ENCODE measurements around the gene GPR176. TPM values are rescaled to one million over a fixed set of nuclear protein-coding genes. Genes with fewer than 3 reads are reported as not detected.

The GPR176 gene
- polyA plus RNA-seq, 1 donor from 2014 or later = 8.3 TPM

GRCh38 chr15:39904115-39904514 lies 16.0 kb downstream of the GPR176 start:
- Histone ChIP-seq H3K36me3 (ENCODE audit: insufficient read depth, low read length) (no peaks in the 10 kb centered on the region), H3F3A (ENCODE audit: insufficient read depth, low read length, poor library complexity, severe bottlenecking) (no peaks in the 10 kb centered on the region), H3K9me3 (ENCODE audit: low read length) (no peaks in the 10 kb centered on the region), H3K4me3 (ENCODE audit: low read length) (no peak overlapping the region), H3K9me2 (ENCODE audit: insufficient read depth, low read length) (no peaks in the 10 kb centered on the region), H4K20me1 (ENCODE audit: insufficient read depth) (no peaks in the 10 kb centered on the region), H3K27me3 (ENCODE audit: insufficient read depth, low read depth, low read length) (no peaks in the 10 kb centered on the region), H3K4me2 (ENCODE audit: low read length) (no peak overlapping the region), H3K27ac (ENCODE audit: low read length) (no peak overlapping the region), H2AFZ (ENCODE audit: low read depth, low read length) (no peak overlapping the region), H3K9ac (ENCODE audit: low read length) (no peak overlapping the region), H3K79me2 (replicated peaks; ENCODE audit: insufficient read depth, low read length) (no peaks in the 10 kb centered on the region)
- TF ChIP-seq, protein P1, sequence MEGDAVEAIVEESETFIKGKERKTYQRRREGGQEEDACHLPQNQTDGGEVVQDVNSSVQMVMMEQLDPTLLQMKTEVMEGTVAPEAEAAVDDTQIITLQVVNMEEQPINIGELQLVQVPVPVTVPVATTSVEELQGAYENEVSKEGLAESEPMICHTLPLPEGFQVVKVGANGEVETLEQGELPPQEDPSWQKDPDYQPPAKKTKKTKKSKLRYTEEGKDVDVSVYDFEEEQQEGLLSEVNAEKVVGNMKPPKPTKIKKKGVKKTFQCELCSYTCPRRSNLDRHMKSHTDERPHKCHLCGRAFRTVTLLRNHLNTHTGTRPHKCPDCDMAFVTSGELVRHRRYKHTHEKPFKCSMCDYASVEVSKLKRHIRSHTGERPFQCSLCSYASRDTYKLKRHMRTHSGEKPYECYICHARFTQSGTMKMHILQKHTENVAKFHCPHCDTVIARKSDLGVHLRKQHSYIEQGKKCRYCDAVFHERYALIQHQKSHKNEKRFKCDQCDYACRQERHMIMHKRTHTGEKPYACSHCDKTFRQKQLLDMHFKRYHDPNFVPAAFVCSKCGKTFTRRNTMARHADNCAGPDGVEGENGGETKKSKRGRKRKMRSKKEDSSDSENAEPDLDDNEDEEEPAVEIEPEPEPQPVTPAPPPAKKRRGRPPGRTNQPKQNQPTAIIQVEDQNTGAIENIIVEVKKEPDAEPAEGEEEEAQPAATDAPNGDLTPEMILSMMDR (IDR thresholded peaks at IDR 0.05; ENCODE audit: poor library complexity, severe bottlenecking) = no peak
- TF ChIP-seq POLR2AphosphoS5 (IDR thresholded peaks at IDR 0.05) (no peak), MXI1 (conservative IDR thresholded peaks at IDR 0.05; ENCODE audit: poor library complexity, severe bottlenecking) (no peak), RAD21 (conservative IDR thresholded peaks at IDR 0.05) (no peak), EP300 (conservative IDR thresholded peaks at IDR 0.05; ENCODE audit: poor library complexity, severe bottlenecking) (no peak)

DNA sequence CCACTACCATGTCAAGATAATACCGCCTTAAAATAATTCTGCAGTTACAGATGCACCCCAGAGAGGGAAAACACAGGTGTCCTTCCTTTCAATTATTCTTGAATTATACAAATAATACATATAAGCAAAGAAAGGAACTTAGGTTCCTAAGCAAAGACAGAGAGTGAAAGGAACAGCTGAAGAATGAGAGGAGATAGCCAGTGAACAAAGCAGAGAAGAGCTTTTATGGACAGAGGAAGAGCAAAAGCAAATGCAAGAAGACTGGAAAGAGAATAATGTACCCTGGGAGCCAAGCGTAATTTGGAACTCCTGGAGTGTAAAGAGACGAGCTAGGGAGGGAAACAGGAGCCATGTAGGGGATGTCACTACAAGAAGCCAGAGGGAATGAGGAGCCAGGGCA lies 21.7 kb downstream of the GPR176 start:
- Histone ChIP-seq H2AFZ (ENCODE audit: low read depth, low read length) (no peak overlapping the region), H3K36me3 (ENCODE audit: insufficient read depth, low read length) (no peaks in the 10 kb centered on the region), H3K9me3 (ENCODE audit: low read length) (no peaks in the 10 kb centered on the region), H3K27me3 (ENCODE audit: insufficient read depth, low read depth, low read length) (no peaks in the 10 kb centered on the region), H3K79me2 (replicated peaks; ENCODE audit: insufficient read depth, low read length) (no peaks in the 10 kb centered on the region), H3K9ac (ENCODE audit: low read length) (no peak overlapping the region), H3K27ac (ENCODE audit: low read length) (no peak overlapping the region), H3K9me2 (ENCODE audit: insufficient read depth, low read length) (no peaks in the 10 kb centered on the region), H3K4me2 (ENCODE audit: low read length) (no peak overlapping the region), H3F3A (ENCODE audit: insufficient read depth, low read length, poor library complexity, severe bottlenecking) (no peaks in the 10 kb centered on the region), H3K4me3 (ENCODE audit: low read length) (no peak overlapping the region), H4K20me1 (ENCODE audit: insufficient read depth) (no peaks in the 10 kb centered on the region)
- TF ChIP-seq SMC3 (conservative IDR thresholded peaks at IDR 0.05; ENCODE audit: poor library complexity) (no peak), MXI1 (conservative IDR thresholded peaks at IDR 0.05; ENCODE audit: poor library complexity, severe bottlenecking) (no peak), TAF1 (IDR thresholded peaks at IDR 0.05; ENCODE audit: low read depth) (no peak), POLR2AphosphoS5 (IDR thresholded peaks at IDR 0.05) (no peak), RAD21 (conservative IDR thresholded peaks at IDR 0.05) (no peak), EP300 (conservative IDR thresholded peaks at IDR 0.05; ENCODE audit: poor library complexity, severe bottlenecking) (no peak), EZH2 (IDR thresholded peaks at IDR 0.05; ENCODE audit: borderline replicate concordance, insufficient read depth, low read length, poor library complexity, severe bottlenecking) (no peak)
- TF ChIP-seq, protein P2, sequence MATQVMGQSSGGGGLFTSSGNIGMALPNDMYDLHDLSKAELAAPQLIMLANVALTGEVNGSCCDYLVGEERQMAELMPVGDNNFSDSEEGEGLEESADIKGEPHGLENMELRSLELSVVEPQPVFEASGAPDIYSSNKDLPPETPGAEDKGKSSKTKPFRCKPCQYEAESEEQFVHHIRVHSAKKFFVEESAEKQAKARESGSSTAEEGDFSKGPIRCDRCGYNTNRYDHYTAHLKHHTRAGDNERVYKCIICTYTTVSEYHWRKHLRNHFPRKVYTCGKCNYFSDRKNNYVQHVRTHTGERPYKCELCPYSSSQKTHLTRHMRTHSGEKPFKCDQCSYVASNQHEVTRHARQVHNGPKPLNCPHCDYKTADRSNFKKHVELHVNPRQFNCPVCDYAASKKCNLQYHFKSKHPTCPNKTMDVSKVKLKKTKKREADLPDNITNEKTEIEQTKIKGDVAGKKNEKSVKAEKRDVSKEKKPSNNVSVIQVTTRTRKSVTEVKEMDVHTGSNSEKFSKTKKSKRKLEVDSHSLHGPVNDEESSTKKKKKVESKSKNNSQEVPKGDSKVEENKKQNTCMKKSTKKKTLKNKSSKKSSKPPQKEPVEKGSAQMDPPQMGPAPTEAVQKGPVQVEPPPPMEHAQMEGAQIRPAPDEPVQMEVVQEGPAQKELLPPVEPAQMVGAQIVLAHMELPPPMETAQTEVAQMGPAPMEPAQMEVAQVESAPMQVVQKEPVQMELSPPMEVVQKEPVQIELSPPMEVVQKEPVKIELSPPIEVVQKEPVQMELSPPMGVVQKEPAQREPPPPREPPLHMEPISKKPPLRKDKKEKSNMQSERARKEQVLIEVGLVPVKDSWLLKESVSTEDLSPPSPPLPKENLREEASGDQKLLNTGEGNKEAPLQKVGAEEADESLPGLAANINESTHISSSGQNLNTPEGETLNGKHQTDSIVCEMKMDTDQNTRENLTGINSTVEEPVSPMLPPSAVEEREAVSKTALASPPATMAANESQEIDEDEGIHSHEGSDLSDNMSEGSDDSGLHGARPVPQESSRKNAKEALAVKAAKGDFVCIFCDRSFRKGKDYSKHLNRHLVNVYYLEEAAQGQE (IDR thresholded peaks at IDR 0.05; ENCODE audit: borderline replicate concordance) = no peak
- TF ChIP-seq, protein P1 (IDR thresholded peaks at IDR 0.05; ENCODE audit: poor library complexity, severe bottlenecking) = no peak
